GM21723 (cell line): Measurements from ENCODE around the gene PTPRU.
"Not testable (repeated sequence)": the region's sequence is repeated elsewhere in the genome, so short reads cannot be mapped to it uniquely, and the experiment has no call there.

Source experiments
- ATAC-seq: cut with Tn5 transposase; IDR thresholded peaks from one replicate; pipeline ENCODE4 v1.9.1; 2021; ENCODE audit warnings: mild to moderate bottlenecking, moderate library complexity; ENCODE audit not compliant: unreplicated experiment

The PTPRU gene

GRCh38 chr1:29221296-29221695 is 15.0 kb upstream of the PTPRU start:
- no peak for ATAC-seq

GRCh38 chr1:29222260-29222659 is 14.1 kb upstream of the PTPRU start:
- ATAC-seq, result not testable (repeated sequence)

- no peak for ATAC-seq
Measured at GRCh38 chr1:29222686-29223085, 13.6 kb upstream of the PTPRU start.

GRCh38 chr1:29223521-29223920 is 12.8 kb upstream of the PTPRU start:
- no peak for ATAC-seq

- ATAC-seq, result no peak
Measured at GRCh38 chr1:29224356-29224837, 11.9 kb upstream of the PTPRU start.

- no peak for ATAC-seq
Measured at GRCh38 chr1:29225361-29225760, 11.0 kb upstream of the PTPRU start.

- ATAC-seq, result no peak
Measured at GRCh38 chr1:29227511-29227910, 8.8 kb upstream of the PTPRU start.

- no peak for ATAC-seq
Measured at GRCh38 chr1:29230204-29230552, 6.1 kb upstream of the PTPRU start.

- peak; percentile 89 for ATAC-seq
Measured at GRCh38 chr1:29230553-29231378, 5.6 kb upstream of the PTPRU start, which contains the start of gene MECR. TSS of gene MECR (minus strand) at chr1:29230934. CDS start at chr1:29230906, 28 bp downstream.

GRCh38 chr1:29232387-29232786 is 3.9 kb upstream of the PTPRU start:
- ATAC-seq, result no peak

- ATAC-seq, result no peak
Measured at GRCh38 chr1:29233693-29234092, 2.6 kb upstream of the PTPRU start.

- no peak for ATAC-seq
Measured at GRCh38 chr1:29234471-29234870, 1.9 kb upstream of the PTPRU start.

- ATAC-seq, result not testable (repeated sequence)
Measured at GRCh38 chr1:29234881-29235280, 1.4 kb upstream of the PTPRU start.

GRCh38 chr1:29236712-29237128 is 398 bp downstream of the PTPRU start:
- ATAC-seq, result no peak

- ATAC-seq, result no peak
Measured at GRCh38 chr1:29237129-29237821, 953 bp downstream of the PTPRU start.

- no peak for ATAC-seq
Measured at GRCh38 chr1:29237852-29238619, 1.7 kb downstream of the PTPRU start.

GRCh38 chr1:29238620-29239002 is 2.3 kb downstream of the PTPRU start:
- no peak for ATAC-seq

GRCh38 chr1:29239142-29239541 is 2.8 kb downstream of the PTPRU start:
- no peak for ATAC-seq

GRCh38 chr1:29240400-29240837 is 4.1 kb downstream of the PTPRU start:
- ATAC-seq, result no peak

GRCh38 chr1:29240986-29241385 is 4.7 kb downstream of the PTPRU start:
- ATAC-seq, result no peak
